IPS-18c (cell line): ENCODE data around the gene MCOLN1.

Source experiments
- H3K4me3 ChIP-seq: 2 replicates; pipeline ENCODE4 v1.7.0; 2013; ENCODE audit warnings: low read depth, mild to moderate bottlenecking, low read length, moderate library complexity; ENCODE audit not compliant: insufficient read depth
- H3K9me3 ChIP-seq: one replicate; pipeline ENCODE4 v1.6.1; 2013; ENCODE audit warnings: mild to moderate bottlenecking, low read length, moderate library complexity; ENCODE audit not compliant: control insufficient read depth, insufficient read depth

The MCOLN1 gene

GRCh38 chr19:7582446-7582845 is 60.0 kb downstream of the MCOLN1 start:
- Histone ChIP-seq H3K4me3 (no peak overlapping the region), H3K9me3 (no peaks in the 10 kb centered on the region)
